D721Med (cell line): ENCODE data around the gene C22orf39.

Experiments
- DNase-seq: peaks from one replicate; pipeline ENCODE4 v3.0.0; 2011; ENCODE audit warnings: low spot score; ENCODE audit not compliant: insufficient read length
- FAIRE-seq: peaks from 2 replicates; lab custom pipeline; 2011; peaks lifted over from hg19 to GRCh38; lab: Jason Lieb, UNC
- TF ChIP-seq, protein P1 (sequence below): IDR thresholded peaks from 2 replicates; pipeline ENCODE4 v1.5.1; 2012; ENCODE audit warnings: mild to moderate bottlenecking, control low read depth; ENCODE audit not compliant: insufficient read depth; ENCODE audit errors: missing control alignments

The C22orf39 gene

DNA sequence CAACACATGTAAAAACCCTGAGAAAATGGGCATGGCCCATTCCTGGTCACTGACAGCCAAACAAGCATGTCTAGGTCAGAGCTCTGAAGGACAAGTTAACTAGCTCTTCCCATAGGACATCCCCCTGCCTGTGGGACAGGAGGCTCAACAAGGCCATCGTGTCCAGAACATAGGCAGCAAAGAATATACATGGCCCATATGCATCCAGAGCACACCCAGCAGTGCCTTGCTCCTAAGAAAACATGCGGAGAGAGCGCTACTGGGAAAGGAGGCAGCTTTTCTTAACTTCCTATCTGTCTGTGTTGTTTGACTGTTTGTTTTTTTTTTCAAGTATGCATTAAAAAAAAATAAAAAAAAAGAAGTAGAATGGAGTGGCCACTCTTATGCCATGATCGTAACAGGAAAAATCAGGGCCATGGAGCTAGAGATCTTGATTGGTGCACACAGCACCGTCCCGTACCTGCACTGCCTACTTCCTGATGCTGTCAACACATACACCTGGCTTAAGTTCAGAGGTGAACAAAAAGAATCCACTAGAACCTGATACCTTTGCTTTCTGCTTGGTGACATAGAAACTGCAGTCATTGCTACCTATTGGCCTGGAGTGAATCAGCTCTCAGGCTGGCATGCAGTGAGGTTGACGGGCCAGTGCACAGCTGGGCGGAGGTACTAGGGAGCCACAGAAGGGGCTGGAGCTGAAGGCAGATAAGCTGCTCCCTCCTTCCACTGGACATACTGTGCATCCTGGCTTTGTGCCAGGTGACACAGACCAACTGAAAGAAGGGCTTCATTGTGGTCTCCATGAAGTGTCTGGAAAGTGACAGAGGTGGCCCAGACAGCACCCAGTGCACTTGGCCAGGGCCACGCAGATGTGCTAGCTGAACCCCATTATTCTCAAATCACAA, 19.6 kb upstream of the C22orf39 start:
- no peak for DNase-seq
- no peak for FAIRE-seq
- TF ChIP-seq, protein P1, sequence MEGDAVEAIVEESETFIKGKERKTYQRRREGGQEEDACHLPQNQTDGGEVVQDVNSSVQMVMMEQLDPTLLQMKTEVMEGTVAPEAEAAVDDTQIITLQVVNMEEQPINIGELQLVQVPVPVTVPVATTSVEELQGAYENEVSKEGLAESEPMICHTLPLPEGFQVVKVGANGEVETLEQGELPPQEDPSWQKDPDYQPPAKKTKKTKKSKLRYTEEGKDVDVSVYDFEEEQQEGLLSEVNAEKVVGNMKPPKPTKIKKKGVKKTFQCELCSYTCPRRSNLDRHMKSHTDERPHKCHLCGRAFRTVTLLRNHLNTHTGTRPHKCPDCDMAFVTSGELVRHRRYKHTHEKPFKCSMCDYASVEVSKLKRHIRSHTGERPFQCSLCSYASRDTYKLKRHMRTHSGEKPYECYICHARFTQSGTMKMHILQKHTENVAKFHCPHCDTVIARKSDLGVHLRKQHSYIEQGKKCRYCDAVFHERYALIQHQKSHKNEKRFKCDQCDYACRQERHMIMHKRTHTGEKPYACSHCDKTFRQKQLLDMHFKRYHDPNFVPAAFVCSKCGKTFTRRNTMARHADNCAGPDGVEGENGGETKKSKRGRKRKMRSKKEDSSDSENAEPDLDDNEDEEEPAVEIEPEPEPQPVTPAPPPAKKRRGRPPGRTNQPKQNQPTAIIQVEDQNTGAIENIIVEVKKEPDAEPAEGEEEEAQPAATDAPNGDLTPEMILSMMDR = no peak

DNA sequence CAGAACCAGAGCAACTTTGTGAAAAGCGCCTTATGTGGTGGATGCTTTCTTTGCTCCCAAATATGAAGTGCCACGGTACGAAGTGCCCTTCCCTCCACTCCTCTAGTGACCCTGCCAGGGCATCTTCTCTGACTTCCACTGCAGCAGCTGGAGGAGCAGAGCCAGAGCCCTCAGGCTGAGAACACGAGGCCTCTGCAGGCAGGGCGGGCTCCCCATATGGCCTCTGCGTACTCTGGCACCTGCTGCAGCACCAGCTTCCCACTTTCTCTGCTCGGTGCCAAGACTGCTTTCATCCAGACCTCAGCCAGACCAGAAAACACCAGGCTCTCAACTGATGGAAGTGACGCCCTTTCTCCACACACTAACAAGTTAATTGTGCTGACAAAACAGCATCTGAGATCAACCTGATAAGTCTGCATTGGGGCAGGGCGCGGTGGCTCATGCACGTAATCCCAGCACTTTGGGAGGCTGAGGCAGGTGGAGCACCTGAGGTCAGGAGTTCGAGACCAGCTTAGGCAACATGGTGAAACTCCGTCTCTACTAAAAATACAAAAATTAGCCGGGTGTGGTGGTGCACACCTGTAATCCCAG, 18.7 kb upstream of the C22orf39 start:
- no peak for FAIRE-seq
- no peak for DNase-seq
- TF ChIP-seq, protein P1 = no peak

DNA sequence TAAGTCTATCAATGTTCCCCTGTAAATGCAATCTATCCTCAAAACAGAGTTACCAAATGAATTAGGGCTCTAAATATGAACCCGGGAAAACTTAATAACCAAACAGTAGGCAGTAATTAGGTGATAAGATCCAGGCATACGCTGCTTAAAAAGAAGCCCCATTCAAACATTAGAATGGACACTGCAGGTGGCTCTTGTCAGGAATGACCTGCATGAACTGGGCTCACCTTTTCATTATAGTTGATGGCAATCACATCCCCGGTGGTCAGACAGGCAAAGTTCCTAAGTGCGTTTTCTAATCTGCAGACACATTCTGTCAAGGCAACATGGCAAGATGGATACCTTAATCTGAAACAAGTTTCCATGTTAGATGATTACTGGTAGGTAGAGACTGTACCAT, 17.5 kb upstream of the C22orf39 start:
- DNase-seq (no peak), FAIRE-seq (no peak)
- TF ChIP-seq, protein P1 = no peak

DNA sequence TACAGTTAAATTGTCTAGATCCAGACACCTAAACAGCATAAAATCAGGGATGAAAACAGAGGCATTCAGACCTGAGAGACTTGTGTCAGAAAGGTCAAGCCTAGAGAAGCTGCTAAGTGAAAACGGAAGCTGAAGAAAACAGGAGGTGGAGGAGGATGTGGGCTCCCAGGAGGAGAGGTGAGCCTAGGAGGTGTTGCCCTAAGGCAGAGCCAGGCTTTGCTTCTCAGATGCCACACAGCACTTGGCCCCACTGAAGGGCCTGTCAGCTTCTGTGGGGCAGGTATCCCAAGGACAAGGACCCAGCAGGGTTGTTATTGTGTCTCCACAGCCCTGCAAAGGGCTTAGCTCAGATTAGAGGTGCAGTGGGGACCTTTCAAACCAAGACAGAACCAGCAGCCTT, 17.0 kb upstream of the C22orf39 start:
- DNase-seq (no peak), FAIRE-seq (no peak)
- TF ChIP-seq, protein P1 = no peak

DNA sequence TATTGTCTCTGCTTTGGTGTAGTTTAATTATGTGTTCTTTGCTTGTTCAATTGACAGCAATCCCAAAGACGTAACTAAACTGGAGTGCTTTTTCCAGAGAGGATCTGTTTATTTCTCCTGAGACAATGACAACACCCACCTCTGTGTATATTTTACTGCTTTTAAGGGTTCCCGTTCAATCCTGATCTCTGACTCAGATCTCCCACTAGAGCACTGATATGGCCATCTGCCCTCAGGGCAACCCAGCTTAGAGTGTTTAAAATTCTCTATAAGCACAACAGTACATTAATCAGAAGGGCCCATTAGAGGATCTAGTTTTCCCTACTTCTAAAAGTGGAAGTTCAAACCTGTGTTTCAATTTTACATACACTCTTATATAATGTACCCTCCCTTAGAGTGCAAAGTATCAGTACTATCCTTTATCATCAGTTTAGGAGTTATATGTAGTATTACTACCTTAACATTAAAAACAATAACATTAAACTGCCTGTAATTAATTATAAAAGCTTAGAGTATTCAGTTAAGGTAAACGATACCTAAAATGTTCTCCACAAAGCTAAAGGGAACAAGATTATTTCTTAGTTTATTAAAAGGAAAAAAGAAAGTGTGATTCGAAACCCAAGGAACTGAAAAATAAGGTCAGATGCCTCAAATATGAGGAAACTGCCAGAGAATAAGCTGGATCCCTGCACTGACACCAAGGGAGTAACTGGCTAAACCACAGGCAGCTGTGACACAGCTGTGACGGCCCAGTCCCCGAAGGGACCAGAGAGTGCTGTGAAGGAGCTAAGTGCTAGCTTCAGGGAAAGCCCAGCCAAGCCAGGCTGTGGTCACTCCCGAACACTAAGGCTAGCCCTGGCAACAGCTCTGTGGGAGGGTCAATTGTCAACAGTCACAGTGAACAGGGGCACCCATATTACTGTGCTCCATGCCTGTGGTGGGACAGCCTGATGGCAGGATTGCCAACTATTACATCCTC, 16.3 kb upstream of the C22orf39 start:
- TF ChIP-seq, protein P1 = no peak
- FAIRE-seq = no peak
- no peak for DNase-seq

DNA sequence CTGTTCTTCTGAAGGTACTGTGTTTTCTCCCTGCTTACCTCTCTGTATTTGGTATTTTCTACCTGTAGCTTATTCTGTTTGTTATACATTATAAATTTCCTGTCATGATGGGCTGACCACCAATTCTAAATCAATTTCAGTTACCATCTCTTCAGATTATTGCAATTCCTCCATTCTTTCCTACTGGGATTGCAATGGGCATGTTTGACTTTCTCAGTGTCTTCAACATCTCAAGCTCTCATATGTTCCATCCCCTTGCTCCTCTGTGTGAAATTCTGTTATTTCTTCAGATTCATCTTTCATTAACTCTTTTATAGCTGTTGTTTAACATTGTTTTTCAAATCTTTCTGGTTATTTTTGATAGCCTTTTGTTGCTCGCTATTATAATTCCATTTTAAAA, 15.5 kb upstream of the C22orf39 start:
- TF ChIP-seq, protein P1 = no peak
- FAIRE-seq = no peak
- DNase-seq = no peak
